ENCODE measurements around the gene CNOT4. TPM values are rescaled to one million over a fixed set of nuclear protein-coding genes. Genes with fewer than 3 reads are reported as not detected.

The CNOT4 gene
- total RNA-seq = 10 to 100 TPM; 22.4 to 36.9 (median 28.6) TPM
- 1 to 10 TPM; 5.3 to 6.3 (median 6.0) TPM for polyA plus RNA-seq
- long read RNA-seq, donor 1 = 0 reads
- long read RNA-seq, donor 2, partial matches to known transcripts = 0 of 2 reads
- long read RNA-seq, donor 2, other reads (novel, unspliced or antisense) = 0 of 2 reads

- peak within 1 kb of the TSS; percentile 88 to 96 (median 93) for H3K27ac ChIP-seq
Observed at GRCh38 chr7:135509839-135510591, at the start of gene CNOT4. Gene CNOT4, minus strand, starts transcription at chr7:135510102. Its CDS starts 71,771 bp downstream, at chr7:135438331.

GRCh38 chr7:135558881-135559280 lies 49.0 kb upstream of the CNOT4 start:
- H3K27ac ChIP-seq = peak overlapping the region; percentile 90 to 96 (median 93)
- intact Hi-C loops (cut with DNase I; ENCODE audit: low total_unique reads) = loop anchor here (5.0 kb wide), 2 partner anchors 47 to 272 kb away; partner anchors contain the start of gene CNOT4

More at GRCh38 chr7:135509839-135510591, at the start of gene CNOT4:
- H3K27me3 ChIP-seq (replicated peaks in 1 of 7) = no peaks in the 10 kb centered on the region
- DNase-seq = peak; percentile 99
- intact Hi-C loops (cut with DNase I; ENCODE audit: low total_unique reads) = loop anchor here (5.0 kb wide), 1 partner anchor 47 kb away; the partner anchor contains the start of gene NUP205
- H3K4me3 ChIP-seq = peak within 1 kb of the TSS; percentile 65 to 93 (median 82)
- WGBS, 5 donors = 0 to 1% (median 0%) methylated on average over 20 to 55 of the region's 55 CpGs
- no peak for TF ChIP-seq POLR2A (IDR thresholded peaks at IDR 0.05)
- peak; percentile 87 to 90 (median 90) for TF ChIP-seq POLR2AphosphoS5 (IDR thresholded peaks at IDR 0.05)
- peak in 1 of 11 experiments; percentile 37 for TF ChIP-seq CTCF (IDR thresholded peaks at IDR 0.05 in 8 of 11, conservative IDR thresholded peaks at IDR 0.05 in 3 of 11)
- H3K36me3 ChIP-seq = peaks cover 0 to 4% (median 0%) of the 10 kb centered on the region in 6 donors
- H3K4me1 ChIP-seq = peaks cover 23 to 58% (median 41%) of the 10 kb centered on the region in 6 donors
- H3K9me3 ChIP-seq = no peaks in the 10 kb centered on the region

GRCh38 chr7:135558337-135558767 lies 48.5 kb upstream of the CNOT4 start:
- TF ChIP-seq POLR2AphosphoS5 (IDR thresholded peaks at IDR 0.05) (no peak), CTCF (IDR thresholded peaks at IDR 0.05 in 8 of 11, conservative IDR thresholded peaks at IDR 0.05 in 3 of 11) (peak in 10 of 11 experiments; percentile 21 to 66 (median 50))
- Histone ChIP-seq H3K4me1 (peaks cover 13 to 44% (median 32%) of the 10 kb centered on the region in 6 donors), H3K27ac (peak overlapping the region; percentile 90 to 96 (median 93)), H3K9me3 (no peaks in the 10 kb centered on the region), H3K4me3 (peak overlapping the region; percentile 62 to 100 (median 84)), H3K36me3 (peaks cover 0 to 6% (median 0%) of the 10 kb centered on the region in 6 donors), H3K27me3 (replicated peaks in 1 of 7) (no peaks in the 10 kb centered on the region)
- peak; percentile 81 for DNase-seq
- 0 to 2% (median 1%) methylated on average over 13 to 16 of the region's 16 CpGs for WGBS, 5 donors
- intact Hi-C loops (cut with DNase I; ENCODE audit: low total_unique reads) = loop anchor here (5.0 kb wide), 2 partner anchors 46 to 271 kb away; partner anchors contain the start of gene CNOT4

More at GRCh38 chr7:135558881-135559280, 49.0 kb upstream of the CNOT4 start:
- WGBS, 5 donors = 53 to 73% (median 56%) methylated on average over 5 of the region's 5 CpGs
- H3K4me1 ChIP-seq = peaks cover 13 to 44% (median 32%) of the 10 kb centered on the region in 6 donors
- H3K9me3 ChIP-seq = no peaks in the 10 kb centered on the region
- TF ChIP-seq POLR2A (IDR thresholded peaks at IDR 0.05) (no peak), POLR2AphosphoS5 (IDR thresholded peaks at IDR 0.05) (no peak), CTCF (IDR thresholded peaks at IDR 0.05 in 8 of 11, conservative IDR thresholded peaks at IDR 0.05 in 3 of 11) (no peak)
- H3K27me3 ChIP-seq (replicated peaks in 1 of 7) = no peaks in the 10 kb centered on the region
- DNase-seq = no peak
- peak overlapping the region; percentile 62 to 100 (median 84) for H3K4me3 ChIP-seq
- H3K36me3 ChIP-seq = peaks cover 0 to 6% (median 0%) of the 10 kb centered on the region in 6 donors

Data from spleen (tissue), 13 donors.